Measurements from ENCODE around the gene SHISA8.

SHISA8 gene

GRCh38 chr22:41923595-41924276 is 8.9 kb upstream of the SHISA8 start:
- no peaks in the 10 kb centered on the region for H4K20me1 ChIP-seq (ENCODE audit: low read depth, low read length)
- H3K9me3 ChIP-seq (ENCODE audit: insufficient read depth, low read length): no peaks in the 10 kb centered on the region
- no peak overlapping the region for H2AFZ ChIP-seq (ENCODE audit: low read depth, low read length, severe bottlenecking)
- peaks cover 68% of the 10 kb centered on the region for H3F3A ChIP-seq (ENCODE audit: insufficient read depth)
- TF ChIP-seq EZH2phosphoT487 (conservative IDR thresholded peaks at IDR 0.05; ENCODE audit: low read length) (no peak), CTCF (IDR thresholded peaks at IDR 0.05; ENCODE audit: insufficient read depth, low read length, poor library complexity, severe bottlenecking) (no peak)
- H3K27me3 ChIP-seq (ENCODE audit: low read length): no peaks in the 10 kb centered on the region
- no peaks in the 10 kb centered on the region; the same call in 1 of the 2 replicates for H3K36me3 ChIP-seq (ENCODE audit: low read length)
- H3K4me2 ChIP-seq (ENCODE audit: low read depth, low read length, poor library complexity, severe bottlenecking): peak overlapping the region; percentile 95
- peak overlapping the region; percentile 8 for H3K4me3 ChIP-seq (ENCODE audit: insufficient read depth, low read length, poor library complexity, severe bottlenecking)
- peaks cover 26% of the 10 kb centered on the region for H3K79me2 ChIP-seq (ENCODE audit: insufficient read depth, low read length)
- H3K9me2 ChIP-seq (replicated peaks; ENCODE audit: insufficient read depth, low read length): no peaks in the 10 kb centered on the region
- peak overlapping the region; percentile 94 for H3K27ac ChIP-seq (ENCODE audit: low read depth, low read length)
- peak overlapping the region; percentile 94 for H3K9ac ChIP-seq (ENCODE audit: low read length)

- H3K79me2 ChIP-seq (ENCODE audit: insufficient read depth, low read length): peaks cover 26% of the 10 kb centered on the region
- H3K27me3 ChIP-seq (ENCODE audit: low read length): no peaks in the 10 kb centered on the region
- no peak overlapping the region for H3K4me3 ChIP-seq (ENCODE audit: insufficient read depth, low read length, poor library complexity, severe bottlenecking)
- H3K9ac ChIP-seq (ENCODE audit: low read length): peak overlapping the region; percentile 94; the same call in 1 of the 2 replicates
- peak overlapping the region; percentile 95 for H3K4me2 ChIP-seq (ENCODE audit: low read depth, low read length, poor library complexity, severe bottlenecking)
- no peaks in the 10 kb centered on the region for H4K20me1 ChIP-seq (ENCODE audit: low read depth, low read length)
- H3K27ac ChIP-seq (ENCODE audit: low read depth, low read length): peak overlapping the region; percentile 94
- H3K9me2 ChIP-seq (replicated peaks; ENCODE audit: insufficient read depth, low read length): no peaks in the 10 kb centered on the region
- H3K9me3 ChIP-seq (ENCODE audit: insufficient read depth, low read length): no peaks in the 10 kb centered on the region
- no peaks in the 10 kb centered on the region; the same call in 1 of the 2 replicates for H3K36me3 ChIP-seq (ENCODE audit: low read length)
- peaks cover 65% of the 10 kb centered on the region for H3F3A ChIP-seq (ENCODE audit: insufficient read depth)
- TF ChIP-seq CTCF (IDR thresholded peaks at IDR 0.05; ENCODE audit: insufficient read depth, low read length, poor library complexity, severe bottlenecking): no peak
- TF ChIP-seq EZH2phosphoT487 (conservative IDR thresholded peaks at IDR 0.05; ENCODE audit: low read length): no peak
- H2AFZ ChIP-seq (ENCODE audit: low read depth, low read length, severe bottlenecking): no peak overlapping the region
Observed at GRCh38 chr22:41922940-41923594, 8.2 kb upstream of the SHISA8 start.

- Histone ChIP-seq H3K36me3 (ENCODE audit: low read length) (no peaks in the 10 kb centered on the region; the same call in 1 of the 2 replicates), H3K27ac (ENCODE audit: low read depth, low read length) (peak overlapping the region; percentile 94), H3K4me2 (ENCODE audit: low read depth, low read length, poor library complexity, severe bottlenecking) (peak overlapping the region; percentile 95), H3K9ac (ENCODE audit: low read length) (peak overlapping the region; percentile 8; the same call in 1 of the 2 replicates), H3K9me3 (ENCODE audit: insufficient read depth, low read length) (no peaks in the 10 kb centered on the region), H3K4me3 (ENCODE audit: insufficient read depth, low read length, poor library complexity, severe bottlenecking) (no peak overlapping the region), H4K20me1 (ENCODE audit: low read depth, low read length) (no peaks in the 10 kb centered on the region), H3K9me2 (replicated peaks; ENCODE audit: insufficient read depth, low read length) (no peaks in the 10 kb centered on the region), H3K27me3 (ENCODE audit: low read length) (no peaks in the 10 kb centered on the region), H3F3A (ENCODE audit: insufficient read depth) (peaks cover 58% of the 10 kb centered on the region), H3K79me2 (ENCODE audit: insufficient read depth, low read length) (peaks cover 26% of the 10 kb centered on the region), H2AFZ (ENCODE audit: low read depth, low read length, severe bottlenecking) (no peak overlapping the region)
- TF ChIP-seq EZH2phosphoT487 (conservative IDR thresholded peaks at IDR 0.05; ENCODE audit: low read length): no peak
- TF ChIP-seq CTCF (IDR thresholded peaks at IDR 0.05; ENCODE audit: insufficient read depth, low read length, poor library complexity, severe bottlenecking): no peak
Observed at GRCh38 chr22:41922328-41922727, 7.5 kb upstream of the SHISA8 start.

Measured in SU-DHL-6 (cell line).